GM18951 (cell line): ENCODE measurements around the gene IFIT2.
"Not testable (repeated sequence)": the region's sequence is repeated elsewhere in the genome, so short reads cannot be mapped to it uniquely, and the experiment has no call there.

Source experiments
- POLR2A ChIP-seq: IDR thresholded peaks from 4 replicates; pipeline ENCODE4 v1.6.1; 2011; ENCODE audit warnings: mild to moderate bottlenecking; ENCODE audit not compliant: insufficient read length, insufficient read depth; ENCODE audit errors: extremely low read depth
- in situ Hi-C: fragments of 300-500 bp; cut with MboI; formaldehyde crosslinking; loops from one replicate; pipeline ENCODE4 v1.12.0; 2022; ENCODE audit warnings: low sequenced_read_pairs, mixed read lengths, inconsistent platforms; ENCODE audit not compliant: unreplicated experiment

The IFIT2 gene

DNA sequence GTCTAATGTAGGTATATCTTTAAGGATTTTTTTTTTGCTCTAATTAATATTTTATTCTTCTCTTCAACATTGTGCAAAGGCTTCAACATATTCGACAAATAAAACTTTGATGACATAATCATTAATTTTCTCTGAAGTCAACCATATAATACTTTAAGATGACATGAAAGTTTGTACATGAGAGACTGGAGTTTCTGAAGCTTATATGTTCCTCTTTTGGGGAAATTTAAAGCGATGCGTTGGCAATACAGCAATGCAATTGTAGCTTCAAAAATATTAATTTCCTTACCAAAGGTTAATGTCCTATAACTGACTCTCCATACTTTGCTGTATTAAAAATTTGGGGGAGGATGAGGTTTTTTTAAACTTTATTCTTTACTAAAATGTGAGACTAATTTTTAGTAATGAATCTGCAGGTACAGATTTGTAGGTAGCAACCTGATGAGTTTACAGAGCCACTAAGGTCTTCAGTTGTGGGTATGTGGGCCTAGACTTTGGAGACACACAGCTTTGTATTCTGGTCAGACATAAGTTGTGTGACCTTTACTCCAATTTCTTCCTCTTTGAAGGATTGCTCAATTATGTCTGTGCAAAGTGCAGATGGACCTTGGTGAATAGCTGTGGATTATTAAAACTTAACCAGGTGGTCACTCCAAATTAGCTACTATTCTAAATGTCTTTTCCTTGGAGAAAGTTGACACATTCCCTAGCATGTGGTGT, 32.3 kb upstream of the IFIT2 start:
- in situ Hi-C loops, result no loop called here

DNA sequence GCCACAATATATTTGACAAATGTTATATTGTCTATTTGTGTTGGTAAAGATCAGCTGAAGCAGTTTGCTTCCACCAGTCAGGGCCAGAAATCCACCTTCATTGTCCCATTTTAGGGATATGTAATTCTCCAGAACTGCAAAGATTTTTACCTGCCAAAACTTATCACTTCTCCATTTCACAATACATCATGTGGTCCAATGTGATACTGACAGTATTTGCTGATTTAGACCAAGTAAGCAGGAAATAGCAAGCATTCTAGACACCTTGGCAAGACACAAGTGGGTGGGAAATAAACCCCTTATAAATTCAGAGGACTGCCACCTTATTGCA, 31.7 kb upstream of the IFIT2 start:
- TF ChIP-seq POLR2A, result no peak
- in situ Hi-C loops, result no loop called here

More for the DNA sequence above, 32.3 kb upstream of the IFIT2 start:
- TF ChIP-seq POLR2A, result no peak

DNA sequence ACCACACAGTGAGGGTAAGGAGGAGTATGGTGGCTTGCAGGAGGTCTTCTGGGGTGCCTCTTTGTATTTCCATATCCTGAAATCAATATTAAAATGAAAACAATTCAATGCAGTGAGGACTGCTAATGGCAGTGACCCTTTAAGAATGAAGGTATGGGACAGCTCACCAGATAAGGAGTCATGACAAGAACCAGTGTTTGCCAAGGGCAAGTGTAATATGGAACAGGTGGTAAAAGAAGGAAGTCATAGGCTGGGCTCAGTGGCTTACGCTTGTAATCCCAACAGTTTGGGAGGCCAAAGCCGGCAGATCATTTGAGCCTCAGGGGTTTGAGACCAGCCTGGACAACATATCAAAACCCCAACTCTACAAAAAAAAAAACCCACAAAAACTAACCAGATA, 30.3 kb upstream of the IFIT2 start:
- in situ Hi-C loops, result no loop called here
- no peak for TF ChIP-seq POLR2A

DNA sequence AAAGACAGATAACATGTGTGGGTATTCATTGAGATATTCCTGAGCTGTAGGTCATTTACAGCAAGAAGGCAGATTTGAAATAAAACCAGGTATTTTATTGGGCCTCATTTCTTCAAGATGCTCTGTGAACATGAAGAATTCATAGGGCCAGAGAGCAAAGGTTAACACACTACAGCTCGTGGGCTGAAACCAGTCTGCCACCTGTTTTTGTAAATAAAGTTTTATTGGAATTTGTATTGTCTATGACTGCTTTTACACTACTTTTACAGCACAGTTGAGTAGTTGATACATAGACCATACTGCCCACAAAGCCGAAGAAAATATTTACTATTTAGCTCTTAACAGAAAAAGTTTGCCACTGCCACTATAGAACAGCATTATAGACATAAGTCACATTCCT, 28.2 kb upstream of the IFIT2 start:
- in situ Hi-C loops, result no loop called here
- no peak for TF ChIP-seq POLR2A

DNA sequence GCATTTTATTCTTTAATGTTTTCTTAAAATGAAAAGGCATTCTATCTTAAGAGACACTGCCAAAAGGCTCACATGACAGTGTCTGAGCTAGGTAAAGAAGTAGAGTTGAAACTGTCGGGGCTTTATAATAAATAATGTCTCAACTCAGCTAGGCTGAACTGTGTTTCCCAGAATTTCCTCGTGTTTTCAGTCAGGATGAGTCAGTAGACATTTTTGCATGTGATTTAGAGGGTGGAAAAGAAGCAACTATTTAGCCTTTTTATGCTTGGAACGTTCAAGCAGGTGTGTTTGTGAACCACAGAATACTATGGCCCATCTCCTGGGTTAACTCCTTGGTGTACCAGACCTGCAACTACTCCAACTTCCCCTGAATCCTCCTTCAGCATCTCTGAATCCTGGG, 26.9 kb upstream of the IFIT2 start:
- no peak for TF ChIP-seq POLR2A
- in situ Hi-C loops, result no loop called here

DNA sequence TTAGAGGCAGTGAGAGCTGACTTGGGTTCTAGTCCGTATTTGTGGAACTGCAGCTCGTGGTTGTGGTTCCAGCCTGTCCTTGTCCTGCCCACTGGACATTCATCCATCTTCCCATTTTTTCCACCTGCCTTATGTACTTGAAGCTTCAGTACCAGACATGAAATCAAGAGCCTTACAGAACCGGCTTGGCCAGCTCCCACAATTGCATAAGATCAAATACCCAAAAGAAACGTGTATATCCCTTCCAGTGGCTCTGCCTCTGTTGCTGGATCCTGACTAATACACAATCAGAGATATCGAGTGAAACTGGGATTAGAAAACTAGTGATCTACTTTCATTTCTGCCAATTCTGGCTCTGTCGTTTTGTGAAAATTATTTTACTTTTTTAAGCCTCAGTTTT, 26.5 kb upstream of the IFIT2 start:
- TF ChIP-seq POLR2A, result no peak
- in situ Hi-C loops, result no loop called here

DNA sequence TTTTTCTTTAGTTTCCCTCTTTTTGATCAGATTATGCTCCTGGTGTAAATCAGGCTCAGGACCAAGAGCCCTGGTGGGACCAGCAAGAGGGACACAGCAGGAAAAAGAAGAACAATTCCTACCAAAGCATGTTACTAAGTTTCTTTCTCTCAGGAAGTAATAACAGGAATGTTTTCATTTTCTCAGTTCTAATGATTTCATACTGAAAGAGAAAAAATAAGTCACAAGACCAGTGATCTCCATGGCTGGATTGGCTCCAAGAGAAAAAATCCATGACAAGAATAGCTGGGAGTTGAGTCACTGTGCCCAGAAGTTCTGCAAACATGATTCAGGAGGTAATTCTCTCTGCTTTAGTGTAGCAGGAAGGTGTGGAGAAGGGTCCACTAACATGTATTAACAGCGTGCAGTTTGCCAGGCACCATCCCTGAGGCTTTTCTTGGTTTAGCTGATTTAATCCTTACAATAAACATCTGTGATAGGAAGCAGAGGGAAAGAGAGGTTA, 23.8 kb upstream of the IFIT2 start:
- in situ Hi-C loops, result no loop called here
- no peak for TF ChIP-seq POLR2A

DNA sequence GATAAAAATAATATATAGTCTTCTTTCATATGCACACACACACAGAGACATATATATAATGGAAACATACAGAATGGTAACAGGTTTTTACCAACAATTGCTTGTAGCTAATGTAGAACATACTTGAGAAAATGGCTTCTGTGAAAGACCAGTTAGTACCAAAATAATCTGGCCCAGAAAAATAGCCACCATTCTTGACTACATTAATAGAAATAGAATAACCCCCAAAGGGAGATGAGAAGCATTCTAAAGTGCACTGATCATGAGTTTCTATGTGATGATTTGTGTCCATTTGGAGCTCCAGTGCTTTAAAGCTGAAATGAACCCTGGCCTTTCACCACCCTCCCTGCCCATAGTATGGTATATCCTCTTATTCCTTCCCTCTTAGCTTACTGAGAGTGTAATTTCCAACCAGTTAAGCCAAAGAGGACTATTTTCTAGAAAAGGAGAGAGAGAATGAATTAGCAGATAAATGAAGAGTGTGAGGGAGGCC, 22.9 kb upstream of the IFIT2 start:
- in situ Hi-C loops, result no loop called here
- no peak for TF ChIP-seq POLR2A

DNA sequence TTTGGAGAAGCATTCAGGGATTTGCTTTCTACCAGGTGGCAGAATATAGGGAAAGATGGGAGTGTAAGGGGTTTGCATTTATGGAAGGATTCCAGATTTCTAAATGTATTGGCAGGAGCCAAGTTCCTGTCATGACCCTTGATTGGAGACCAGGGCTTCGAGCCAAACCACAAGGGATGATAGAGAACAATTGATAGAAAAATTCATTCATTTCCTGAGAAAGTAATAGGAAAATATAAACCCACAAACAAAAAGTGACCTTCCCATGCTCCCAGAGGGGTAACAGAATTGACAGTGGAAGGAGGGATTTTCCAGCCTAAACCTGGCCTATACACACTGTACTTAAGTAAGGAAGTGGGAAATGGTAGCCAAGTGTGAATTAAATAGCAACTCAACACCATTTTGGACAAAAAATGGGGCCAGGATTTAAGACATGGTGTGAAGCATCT, 22.4 kb upstream of the IFIT2 start:
- in situ Hi-C loops, result no loop called here

DNA sequence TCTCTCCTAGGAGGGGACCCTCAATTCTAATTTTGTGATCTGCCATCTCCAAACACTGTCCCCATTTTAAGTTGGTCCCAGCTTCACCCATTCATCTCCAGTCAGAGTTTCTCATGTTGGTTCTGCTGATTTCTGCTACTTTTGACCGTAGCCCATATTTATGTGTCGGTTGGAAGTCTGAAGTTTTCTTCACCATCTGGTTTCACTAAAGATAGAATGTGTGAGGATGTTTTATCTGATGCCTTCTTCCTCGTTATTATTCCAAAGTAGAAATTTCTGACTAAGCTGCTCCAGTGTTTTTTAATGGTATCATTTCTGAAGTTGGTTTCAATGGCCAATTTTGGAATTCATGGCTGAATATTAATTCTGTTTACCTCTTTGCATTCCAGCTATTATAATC, 21.3 kb upstream of the IFIT2 start:
- in situ Hi-C loops, result no loop called here
- TF ChIP-seq POLR2A, result no peak

More for the DNA sequence above, 22.4 kb upstream of the IFIT2 start:
- no peak for TF ChIP-seq POLR2A

DNA sequence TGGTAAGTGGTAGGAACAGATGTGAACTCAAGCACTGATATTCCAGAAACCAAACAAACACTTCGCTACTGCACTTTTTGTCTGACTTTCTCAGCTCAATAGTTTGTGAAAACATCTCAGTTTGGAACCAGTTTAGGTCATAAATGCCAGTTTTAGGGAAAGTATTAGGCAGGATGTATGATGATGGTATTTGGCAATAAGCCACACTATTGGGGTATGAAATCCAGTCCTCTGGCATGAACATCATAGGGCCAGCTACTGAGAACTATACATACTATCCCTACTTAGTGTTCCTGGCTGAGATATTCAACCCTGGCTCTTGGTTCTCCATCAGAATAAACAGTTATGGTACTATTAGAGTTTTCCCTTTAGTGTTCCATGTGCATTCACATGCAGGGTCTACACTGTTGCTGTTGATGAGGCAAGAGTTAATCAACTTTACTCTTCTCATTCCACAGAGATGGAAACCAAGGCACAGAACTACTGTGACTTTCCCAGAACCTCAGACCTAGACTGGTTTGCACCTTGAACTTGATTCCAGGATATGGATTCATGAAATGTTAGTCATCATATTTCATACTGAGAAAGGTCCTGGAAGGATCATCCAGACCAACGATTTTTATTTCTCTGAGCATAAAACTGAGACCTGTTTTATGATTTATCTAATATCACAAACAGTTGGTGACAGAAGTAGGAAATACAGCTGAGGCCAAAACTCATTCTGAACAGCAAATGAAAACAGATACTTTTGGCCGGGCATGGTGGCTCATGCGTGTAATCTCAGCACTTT, 20.0 kb upstream of the IFIT2 start:
- in situ Hi-C loops, result no loop called here
- no peak for TF ChIP-seq POLR2A

DNA sequence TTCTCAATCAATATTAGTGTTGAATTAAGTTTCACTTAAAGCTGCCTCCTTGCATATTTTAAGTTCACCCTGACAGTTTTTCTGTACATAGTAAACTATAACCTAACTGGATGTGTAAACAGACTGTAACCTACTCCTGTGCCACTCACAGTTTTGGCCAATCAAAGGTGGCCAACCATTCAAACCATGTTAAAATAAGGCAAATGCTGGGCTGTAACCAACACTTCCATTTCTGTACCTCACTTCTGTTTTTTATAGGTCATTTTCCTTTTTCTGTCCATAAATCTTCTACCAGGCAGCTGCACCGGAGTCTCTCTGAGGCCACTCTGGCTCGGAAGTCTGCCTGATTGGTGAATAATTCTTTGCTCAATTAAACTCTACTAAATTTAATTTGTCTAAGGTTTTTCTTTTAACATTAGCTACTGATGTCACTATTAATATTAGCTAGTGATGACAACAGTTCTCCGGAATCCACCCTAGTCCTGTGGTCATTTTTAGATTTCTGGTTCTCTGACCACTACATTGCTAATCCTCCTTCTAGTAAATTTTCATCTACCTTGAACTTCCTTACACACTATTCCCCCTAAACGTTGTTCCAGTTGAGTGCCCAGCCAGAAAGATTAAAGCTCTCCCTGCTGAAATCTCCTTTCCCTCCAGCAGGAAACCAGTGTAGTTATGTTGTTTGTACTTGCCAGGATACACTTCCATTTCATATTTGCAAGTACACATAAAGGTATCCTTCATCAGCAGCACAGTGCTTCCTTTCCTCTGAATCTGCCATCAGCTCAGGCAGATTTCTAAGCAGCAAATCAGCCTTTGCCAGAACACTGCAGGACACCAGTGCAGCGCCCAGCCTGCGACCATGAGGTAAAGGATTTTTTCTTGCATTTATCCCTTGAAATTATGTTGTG, 18.6 kb upstream of the IFIT2 start:
- in situ Hi-C loops, result no loop called here
- no peak for TF ChIP-seq POLR2A

DNA sequence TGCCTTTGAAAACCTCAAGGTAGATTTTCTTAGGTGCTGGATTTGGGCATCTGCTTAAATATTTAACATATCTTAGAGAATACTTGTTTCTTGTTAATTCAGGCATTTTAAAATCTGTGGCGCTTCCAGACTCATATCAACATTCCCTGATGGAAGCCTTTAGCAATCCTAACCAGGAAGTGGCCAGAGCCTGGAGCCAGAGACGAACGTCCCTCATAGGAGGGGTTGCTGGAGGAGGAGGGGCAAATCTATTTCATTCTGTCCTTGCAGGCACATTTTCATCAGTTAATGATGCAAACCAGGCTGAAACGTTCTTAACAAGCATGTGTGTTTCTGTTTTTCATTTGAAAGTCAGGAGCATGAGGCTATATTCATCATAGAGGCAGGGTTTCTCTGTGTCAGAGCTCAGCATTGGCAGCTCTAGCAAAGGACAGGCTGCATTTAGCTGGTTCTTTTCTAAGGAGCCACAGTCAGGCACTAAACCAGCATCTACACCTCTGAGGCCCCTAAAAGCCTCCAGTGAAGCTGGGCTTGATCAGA, 17.8 kb upstream of the IFIT2 start:
- in situ Hi-C loops, result no loop called here
- no peak for TF ChIP-seq POLR2A

DNA sequence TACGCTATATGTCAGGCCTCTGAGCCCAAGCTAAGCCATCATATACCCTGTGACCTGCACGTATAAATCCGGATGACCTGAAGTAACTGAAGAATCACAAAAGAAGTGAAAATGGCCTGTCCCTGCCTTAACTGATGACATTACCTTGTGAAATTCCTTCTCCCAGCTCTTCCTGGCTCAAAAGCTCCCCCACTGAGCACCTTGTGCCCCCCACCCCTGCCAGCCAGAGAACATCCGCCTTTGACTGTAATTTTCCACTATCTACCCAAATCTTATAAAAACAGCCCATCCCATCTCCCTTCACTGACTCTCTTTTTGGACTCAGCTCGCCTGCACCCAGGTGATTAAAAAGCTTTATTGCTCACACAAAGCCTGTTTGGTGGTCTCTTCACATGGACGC, 17.1 kb upstream of the IFIT2 start:
- in situ Hi-C loops, result not testable (repeated sequence)

DNA sequence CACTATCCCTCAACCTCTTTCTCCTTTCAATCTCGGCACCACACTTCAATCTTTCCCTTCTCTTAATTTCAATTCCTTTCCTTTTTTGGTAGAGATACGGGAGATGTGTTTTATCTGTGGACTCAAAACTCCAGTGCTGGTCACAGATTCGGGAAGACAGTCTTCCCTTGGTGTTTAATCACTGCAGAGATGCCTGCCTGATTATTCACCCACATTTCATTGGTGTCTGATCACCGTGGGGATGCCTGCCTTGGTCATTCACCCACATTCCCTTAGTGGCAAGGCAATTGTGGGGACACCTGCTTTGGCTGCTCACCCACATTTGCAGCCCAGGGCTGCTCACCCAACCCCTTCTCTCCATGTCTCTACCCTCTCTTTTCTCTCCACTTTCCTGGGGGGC, 16.5 kb upstream of the IFIT2 start:
- in situ Hi-C loops, result not testable (repeated sequence)
